ENCODE data around the gene SCO2. TPM values are rescaled to one million over a fixed set of nuclear protein-coding genes. Genes with fewer than 3 reads are reported as not detected.

The SCO2 gene
- total and polyA plus RNA-seq, 2 experiments from 2014 or later, result 10.5 TPM; not detected in 1

DNA sequence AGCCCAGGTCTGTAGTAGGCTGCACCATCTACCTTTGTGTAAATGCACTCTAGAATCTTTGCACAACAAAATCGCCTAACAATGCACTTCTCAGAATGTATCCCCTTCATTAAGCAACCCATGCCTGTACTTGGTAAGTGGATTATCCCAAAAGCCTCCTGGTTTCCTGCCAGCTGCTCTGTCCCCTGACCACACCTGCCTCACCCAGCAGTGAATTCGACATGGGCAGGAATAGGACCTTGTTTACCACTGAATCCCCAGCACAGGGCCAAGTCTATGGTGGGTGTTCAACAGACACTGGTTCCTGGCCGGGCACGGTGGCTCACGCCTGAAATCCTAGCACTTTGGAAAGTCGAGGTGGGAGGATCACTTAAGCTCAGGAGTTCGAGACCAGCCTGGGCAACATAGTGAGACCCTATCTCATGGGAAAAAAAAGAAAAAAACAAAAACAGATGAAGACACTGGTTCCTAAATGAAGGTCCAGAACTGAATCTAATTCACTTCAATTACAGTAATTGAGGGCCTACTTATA lies 42.4 kb upstream of the SCO2 start:
- Histone ChIP-seq H3K4me1 (ENCODE audit: low read depth) (peaks cover 3% of the 10 kb centered on the region), H3K27ac (no peak overlapping the region), H3K36me3 (peaks cover 37% of the 10 kb centered on the region), H3K4me3 (no peak overlapping the region), H3K27me3 (no peaks in the 10 kb centered on the region), H3K9me3 (ENCODE audit: low read depth) (no peaks in the 10 kb centered on the region)
- TF ChIP-seq, protein P1, sequence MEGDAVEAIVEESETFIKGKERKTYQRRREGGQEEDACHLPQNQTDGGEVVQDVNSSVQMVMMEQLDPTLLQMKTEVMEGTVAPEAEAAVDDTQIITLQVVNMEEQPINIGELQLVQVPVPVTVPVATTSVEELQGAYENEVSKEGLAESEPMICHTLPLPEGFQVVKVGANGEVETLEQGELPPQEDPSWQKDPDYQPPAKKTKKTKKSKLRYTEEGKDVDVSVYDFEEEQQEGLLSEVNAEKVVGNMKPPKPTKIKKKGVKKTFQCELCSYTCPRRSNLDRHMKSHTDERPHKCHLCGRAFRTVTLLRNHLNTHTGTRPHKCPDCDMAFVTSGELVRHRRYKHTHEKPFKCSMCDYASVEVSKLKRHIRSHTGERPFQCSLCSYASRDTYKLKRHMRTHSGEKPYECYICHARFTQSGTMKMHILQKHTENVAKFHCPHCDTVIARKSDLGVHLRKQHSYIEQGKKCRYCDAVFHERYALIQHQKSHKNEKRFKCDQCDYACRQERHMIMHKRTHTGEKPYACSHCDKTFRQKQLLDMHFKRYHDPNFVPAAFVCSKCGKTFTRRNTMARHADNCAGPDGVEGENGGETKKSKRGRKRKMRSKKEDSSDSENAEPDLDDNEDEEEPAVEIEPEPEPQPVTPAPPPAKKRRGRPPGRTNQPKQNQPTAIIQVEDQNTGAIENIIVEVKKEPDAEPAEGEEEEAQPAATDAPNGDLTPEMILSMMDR (IDR thresholded peaks at IDR 0.05; ENCODE audit: low read depth, low read length), result no peak
- no peak for DNase-seq (ENCODE audit: low read depth in 1 of 2, low spot score in 1 of 2)

DNA sequence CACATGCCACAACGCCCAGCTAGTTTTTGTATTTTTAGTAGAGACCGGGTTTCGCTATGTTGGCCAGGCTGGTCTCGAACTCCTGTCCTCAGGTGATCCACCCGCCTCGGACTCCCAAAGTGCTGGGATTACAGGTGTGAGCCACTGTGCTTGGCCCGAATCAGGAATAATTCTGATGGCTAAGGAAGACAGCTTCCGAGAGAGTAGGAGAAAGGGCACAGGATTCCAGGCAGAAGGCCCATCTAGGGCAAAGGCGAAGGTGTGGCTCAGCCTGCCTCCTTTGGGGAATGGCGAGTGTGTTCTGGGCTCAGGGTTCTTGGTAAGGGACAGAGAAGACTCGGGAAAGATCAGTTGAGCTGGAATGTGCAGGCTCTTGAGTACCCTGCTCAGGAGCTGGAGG lies 38.9 kb upstream of the SCO2 start:
- no peak overlapping the region for H3K4me3 ChIP-seq
- TF ChIP-seq, protein P1 (IDR thresholded peaks at IDR 0.05; ENCODE audit: low read depth, low read length), result no peak
- no peak overlapping the region for H3K27ac ChIP-seq
- peaks cover under 1% of the 10 kb centered on the region for H3K27me3 ChIP-seq
- no peak for DNase-seq (ENCODE audit: low read depth in 1 of 2, low spot score in 1 of 2)
- peaks cover 3% of the 10 kb centered on the region for H3K4me1 ChIP-seq (ENCODE audit: low read depth)
- peaks cover 10% of the 10 kb centered on the region for H3K36me3 ChIP-seq
- H3K9me3 ChIP-seq (ENCODE audit: low read depth), result no peaks in the 10 kb centered on the region

DNA sequence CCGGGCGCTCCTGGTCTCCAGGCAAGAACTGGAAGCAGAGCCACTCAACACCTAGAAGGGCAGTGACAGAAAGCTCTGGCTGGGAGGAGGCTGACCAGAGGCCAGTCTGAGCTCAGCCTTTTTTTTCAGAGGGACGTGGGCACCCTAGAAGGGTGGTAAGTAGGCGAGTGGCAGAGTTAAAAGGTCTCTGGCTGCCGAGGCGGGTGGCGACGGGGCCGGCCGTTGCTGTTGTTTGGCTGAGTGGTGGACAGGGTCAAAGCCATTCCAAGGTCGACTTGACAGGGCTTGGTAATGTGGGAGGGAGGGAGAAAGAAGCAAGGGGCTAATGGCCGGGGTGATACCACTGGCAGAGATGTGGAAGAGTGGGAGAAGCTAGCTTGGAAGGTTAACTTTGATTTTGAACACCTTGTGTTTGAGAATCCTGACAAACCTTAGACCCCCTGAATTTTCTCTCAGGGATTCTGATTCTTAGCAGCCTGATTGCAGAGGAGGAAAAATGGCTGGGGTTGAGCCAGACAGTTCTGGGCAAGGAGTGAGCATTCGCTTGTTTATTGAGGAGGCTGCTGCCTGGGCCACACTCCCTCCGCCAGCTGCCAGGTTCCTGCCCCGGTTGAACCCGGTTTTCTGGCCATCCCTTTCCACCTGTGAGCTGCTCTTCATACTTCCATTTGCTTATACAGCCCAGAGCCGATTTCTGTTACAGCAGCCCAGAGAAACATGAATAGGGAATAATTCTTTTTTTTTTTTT lies 38.2 kb upstream of the SCO2 start:
- Histone ChIP-seq H3K27me3 (peaks cover 5% of the 10 kb centered on the region), H3K4me1 (ENCODE audit: low read depth) (peaks cover 3% of the 10 kb centered on the region), H3K36me3 (peaks cover 3% of the 10 kb centered on the region), H3K27ac (peak overlapping the region; percentile 77), H3K4me3 (peak overlapping the region; percentile 54), H3K9me3 (ENCODE audit: low read depth) (no peaks in the 10 kb centered on the region)
- DNase-seq (ENCODE audit: low read depth in 1 of 2, low spot score in 1 of 2), result peak in 1 of 2 donors; percentile 62
- TF ChIP-seq, protein P1 (IDR thresholded peaks at IDR 0.05; ENCODE audit: low read depth, low read length), result no peak

DNA sequence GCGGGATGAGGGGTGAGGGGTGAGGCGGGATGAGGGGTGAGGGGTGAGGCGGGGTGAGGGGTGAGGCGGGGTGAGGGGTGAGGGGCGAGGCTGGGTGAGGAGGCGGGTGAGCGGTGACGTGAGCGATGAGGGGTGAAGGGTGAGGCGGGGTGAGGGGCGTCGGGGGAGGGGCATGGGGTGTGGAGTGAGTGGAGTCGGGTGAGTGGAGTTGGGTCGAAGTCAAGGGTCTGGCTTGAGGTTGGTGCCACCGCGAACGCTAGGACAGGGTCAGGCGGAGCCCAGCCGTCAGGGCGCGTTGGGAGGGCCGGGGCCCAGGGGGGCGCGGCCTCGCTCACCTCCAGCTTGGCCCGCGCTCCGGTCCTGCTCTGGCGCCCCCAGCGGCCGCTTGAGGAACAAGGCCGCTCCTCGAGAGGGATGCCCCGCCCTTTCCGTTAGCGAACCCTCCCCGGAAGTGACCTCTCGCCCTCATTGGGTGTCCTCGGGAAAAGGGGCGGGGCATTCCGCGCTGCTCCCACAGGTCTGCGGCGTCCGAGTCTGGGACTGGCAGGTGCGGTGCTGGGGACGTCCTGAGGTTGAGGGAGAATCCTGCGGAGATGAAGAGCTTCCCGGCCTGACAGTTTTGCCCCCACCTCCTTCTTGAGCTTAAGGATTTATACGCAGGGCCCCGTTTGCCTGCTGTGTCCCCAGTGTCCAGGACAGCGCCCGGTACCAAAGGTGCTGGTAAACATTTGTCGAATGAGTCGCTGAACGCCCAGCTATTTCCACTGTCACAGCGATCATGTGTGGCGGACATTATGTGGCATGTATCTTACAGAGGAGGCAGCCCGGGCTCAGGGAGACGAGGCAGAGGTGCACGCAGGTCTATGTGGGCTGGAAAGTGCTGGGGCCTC lies 37.4 kb upstream of the SCO2 start, which contains the start of gene SYCE3:
SYCE3 (minus strand) TSS at position 397 of the 890 bp plus-strand sequence. CDS start 6,514 bp downstream, outside the sequence.
- H3K27ac ChIP-seq, result peak within 1 kb of the TSS; percentile 77
- TF ChIP-seq, protein P1 (IDR thresholded peaks at IDR 0.05; ENCODE audit: low read depth, low read length), result peak; percentile 90
- peak; percentile 93 to 99 for DNase-seq (ENCODE audit: low read depth in 1 of 2, low spot score in 1 of 2)

More for the DNA sequence above, 37.4 kb upstream of the SCO2 start, which contains the start of gene SYCE3:
- H3K36me3 ChIP-seq, result no peaks in the 10 kb centered on the region
- peaks cover 3% of the 10 kb centered on the region for H3K4me1 ChIP-seq (ENCODE audit: low read depth)
- H3K4me3 ChIP-seq, result peak within 1 kb of the TSS; percentile 54
- H3K9me3 ChIP-seq (ENCODE audit: low read depth), result no peaks in the 10 kb centered on the region
- peaks cover 8% of the 10 kb centered on the region for H3K27me3 ChIP-seq
